SK-N-SH treated with all-trans-retinoic acid at 6 μM for 48 hours (cell line): Measurements from ENCODE around the gene NINJ2.

Source experiments
- CSDC2 ChIP-seq: fragments of 250-450 bp; sonication (Bioruptor Pico); IDR thresholded peaks from 2 replicates; pipeline ENCODE4 v1.5.0; 2020; ENCODE audit warnings: mild to moderate bottlenecking, moderate library complexity
- ESRRG ChIP-seq: fragments of 250-450 bp; sonication (Bioruptor Pico); IDR thresholded peaks from 2 replicates; pipeline ENCODE4 v1.6.1; 2021; ENCODE audit warnings: mild to moderate bottlenecking
- OSR1 ChIP-seq: fragments of 250-450 bp; sonication (Bioruptor Pico); IDR thresholded peaks from 2 replicates; pipeline ENCODE4 v1.8.0; 2022; ENCODE audit warnings: moderate library complexity, mild to moderate bottlenecking, inconsistent platforms
- RARB ChIP-seq: fragments of 250-450 bp; sonication (Bioruptor Pico); IDR thresholded peaks from 2 replicates; pipeline ENCODE4 v1.8.0; 2021; ENCODE audit warnings: mild to moderate bottlenecking, moderate library complexity
- TCF4 ChIP-seq: fragments of 250-450 bp; sonication (Bioruptor Pico); IDR thresholded peaks from 2 replicates; pipeline ENCODE4 v1.8.0; 2021; ENCODE audit warnings: mild to moderate bottlenecking, moderate library complexity, borderline replicate concordance
- TOX ChIP-seq: fragments of 250-450 bp; sonication (Bioruptor Pico); IDR thresholded peaks from 2 replicates; pipeline ENCODE4 v1.8.0; 2021; ENCODE audit warnings: mild to moderate bottlenecking, moderate library complexity, borderline replicate concordance
- ZC3H10 ChIP-seq: fragments of 250-450 bp; sonication (Bioruptor Pico); IDR thresholded peaks from 2 replicates; pipeline ENCODE4 v1.5.1; 2021; ENCODE audit warnings: mild to moderate bottlenecking, moderate library complexity
- ZFP3 ChIP-seq: fragments of 250-450 bp; sonication (Bioruptor Pico); IDR thresholded peaks from 2 replicates; pipeline ENCODE4 v1.5.0; 2020; ENCODE audit warnings: mild to moderate bottlenecking, moderate library complexity
- ZFP30 ChIP-seq: fragments of 450-650 bp; formaldehyde crosslinking; IDR thresholded peaks from 2 replicates; pipeline ENCODE4 v1.5.0; 2022; ENCODE audit warnings: mild to moderate bottlenecking, moderate library complexity
- ZNF70 ChIP-seq: fragments of 450-650 bp; formaldehyde crosslinking; IDR thresholded peaks from 2 replicates; pipeline ENCODE4 v1.5.0; 2020; ENCODE audit warnings: mild to moderate bottlenecking, moderate library complexity
- ZNF8 ChIP-seq: fragments of 450-650 bp; formaldehyde crosslinking; IDR thresholded peaks from 2 replicates; pipeline ENCODE4 v1.5.0; 2020; ENCODE audit warnings: mild to moderate bottlenecking, moderate library complexity
- TF ChIP-seq, protein P1 (sequence below): fragments of 250-450 bp; sonication (Bioruptor Pico); IDR thresholded peaks from 2 replicates; pipeline ENCODE4 v1.8.0; 2020; ENCODE audit warnings: mild to moderate bottlenecking, moderate library complexity, borderline replicate concordance
- TF ChIP-seq, protein P2 (sequence below): fragments of 250-450 bp; sonication (Bioruptor Pico); IDR thresholded peaks from 2 replicates; pipeline ENCODE4 v1.5.0; 2020; ENCODE audit warnings: mild to moderate bottlenecking, moderate library complexity

DNA sequence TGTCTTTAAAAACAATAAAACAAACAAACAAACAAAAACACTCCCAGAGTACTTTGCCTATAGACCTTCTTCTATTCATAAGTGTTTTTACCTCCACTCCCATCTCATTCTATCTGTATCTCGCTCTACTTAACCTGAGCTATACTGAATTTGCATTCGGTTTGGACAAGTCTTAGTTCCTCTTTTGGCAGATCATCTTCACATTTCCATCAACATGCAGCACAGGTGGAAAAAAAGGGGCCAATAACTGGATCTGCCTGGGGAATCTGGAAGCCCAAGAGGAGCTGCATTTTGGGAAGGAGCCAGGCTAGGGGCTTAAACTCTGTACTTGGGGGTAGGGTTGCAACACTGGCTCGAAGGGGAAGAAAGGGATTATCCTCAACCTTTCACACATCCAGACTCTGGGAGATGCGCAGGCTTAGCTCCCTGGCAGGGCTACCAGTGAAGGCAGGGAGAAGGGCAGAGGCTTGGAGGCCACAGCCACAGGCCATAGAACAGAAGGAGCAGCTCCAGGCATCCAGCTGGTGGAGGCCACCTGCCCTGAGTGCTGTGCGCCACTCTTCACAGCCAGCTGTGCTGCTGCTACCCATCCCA, 4.1 kb downstream of the NINJ2 start:
- TF ChIP-seq, protein P1, sequence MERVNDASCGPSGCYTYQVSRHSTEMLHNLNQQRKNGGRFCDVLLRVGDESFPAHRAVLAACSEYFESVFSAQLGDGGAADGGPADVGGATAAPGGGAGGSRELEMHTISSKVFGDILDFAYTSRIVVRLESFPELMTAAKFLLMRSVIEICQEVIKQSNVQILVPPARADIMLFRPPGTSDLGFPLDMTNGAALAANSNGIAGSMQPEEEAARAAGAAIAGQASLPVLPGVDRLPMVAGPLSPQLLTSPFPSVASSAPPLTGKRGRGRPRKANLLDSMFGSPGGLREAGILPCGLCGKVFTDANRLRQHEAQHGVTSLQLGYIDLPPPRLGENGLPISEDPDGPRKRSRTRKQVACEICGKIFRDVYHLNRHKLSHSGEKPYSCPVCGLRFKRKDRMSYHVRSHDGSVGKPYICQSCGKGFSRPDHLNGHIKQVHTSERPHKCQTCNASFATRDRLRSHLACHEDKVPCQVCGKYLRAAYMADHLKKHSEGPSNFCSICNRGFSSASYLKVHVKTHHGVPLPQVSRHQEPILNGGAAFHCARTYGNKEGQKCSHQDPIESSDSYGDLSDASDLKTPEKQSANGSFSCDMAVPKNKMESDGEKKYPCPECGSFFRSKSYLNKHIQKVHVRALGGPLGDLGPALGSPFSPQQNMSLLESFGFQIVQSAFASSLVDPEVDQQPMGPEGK: no peak
- TF ChIP-seq ZFP30 (no peak), ZFP3 (CRISPR knock-in tag) (no peak), TOX (CRISPR knock-in tag) (no peak), ZNF70 (CRISPR knock-in tag) (no peak), RARB (CRISPR knock-in tag) (no peak), OSR1 (no peak), ESRRG (no peak), TCF4 (CRISPR knock-in tag) (no peak), ZC3H10 (CRISPR knock-in tag) (no peak), ZNF8 (no peak), CSDC2 (CRISPR knock-in tag) (no peak)
- TF ChIP-seq, protein P2, sequence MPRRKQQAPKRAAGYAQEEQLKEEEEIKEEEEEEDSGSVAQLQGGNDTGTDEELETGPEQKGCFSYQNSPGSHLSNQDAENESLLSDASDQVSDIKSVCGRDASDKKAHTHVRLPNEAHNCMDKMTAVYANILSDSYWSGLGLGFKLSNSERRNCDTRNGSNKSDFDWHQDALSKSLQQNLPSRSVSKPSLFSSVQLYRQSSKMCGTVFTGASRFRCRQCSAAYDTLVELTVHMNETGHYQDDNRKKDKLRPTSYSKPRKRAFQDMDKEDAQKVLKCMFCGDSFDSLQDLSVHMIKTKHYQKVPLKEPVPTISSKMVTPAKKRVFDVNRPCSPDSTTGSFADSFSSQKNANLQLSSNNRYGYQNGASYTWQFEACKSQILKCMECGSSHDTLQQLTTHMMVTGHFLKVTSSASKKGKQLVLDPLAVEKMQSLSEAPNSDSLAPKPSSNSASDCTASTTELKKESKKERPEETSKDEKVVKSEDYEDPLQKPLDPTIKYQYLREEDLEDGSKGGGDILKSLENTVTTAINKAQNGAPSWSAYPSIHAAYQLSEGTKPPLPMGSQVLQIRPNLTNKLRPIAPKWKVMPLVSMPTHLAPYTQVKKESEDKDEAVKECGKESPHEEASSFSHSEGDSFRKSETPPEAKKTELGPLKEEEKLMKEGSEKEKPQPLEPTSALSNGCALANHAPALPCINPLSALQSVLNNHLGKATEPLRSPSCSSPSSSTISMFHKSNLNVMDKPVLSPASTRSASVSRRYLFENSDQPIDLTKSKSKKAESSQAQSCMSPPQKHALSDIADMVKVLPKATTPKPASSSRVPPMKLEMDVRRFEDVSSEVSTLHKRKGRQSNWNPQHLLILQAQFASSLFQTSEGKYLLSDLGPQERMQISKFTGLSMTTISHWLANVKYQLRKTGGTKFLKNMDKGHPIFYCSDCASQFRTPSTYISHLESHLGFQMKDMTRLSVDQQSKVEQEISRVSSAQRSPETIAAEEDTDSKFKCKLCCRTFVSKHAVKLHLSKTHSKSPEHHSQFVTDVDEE (CRISPR knock-in tag): no peak
